LNCaP clone FGC (cell line): ENCODE measurements around the gene SLC17A9.

Experiments
- DNase-seq: peaks from one replicate; pipeline ENCODE4 v3.0.0-alpha.2; 2011; ENCODE audit warnings: low read depth
- H3K4me3 ChIP-seq: 2 replicates; pipeline ENCODE4 v1.5.1; 2011; ENCODE audit warnings: mild to moderate bottlenecking, low read depth, low read length, control low read depth
- TF ChIP-seq, protein P1 (sequence below): IDR thresholded peaks from 2 replicates; pipeline ENCODE4 v1.5.1; 2012; ENCODE audit warnings: mild to moderate bottlenecking; ENCODE audit not compliant: control insufficient read depth, insufficient read depth; ENCODE audit errors: extremely low read depth

Gene SLC17A9

DNA sequence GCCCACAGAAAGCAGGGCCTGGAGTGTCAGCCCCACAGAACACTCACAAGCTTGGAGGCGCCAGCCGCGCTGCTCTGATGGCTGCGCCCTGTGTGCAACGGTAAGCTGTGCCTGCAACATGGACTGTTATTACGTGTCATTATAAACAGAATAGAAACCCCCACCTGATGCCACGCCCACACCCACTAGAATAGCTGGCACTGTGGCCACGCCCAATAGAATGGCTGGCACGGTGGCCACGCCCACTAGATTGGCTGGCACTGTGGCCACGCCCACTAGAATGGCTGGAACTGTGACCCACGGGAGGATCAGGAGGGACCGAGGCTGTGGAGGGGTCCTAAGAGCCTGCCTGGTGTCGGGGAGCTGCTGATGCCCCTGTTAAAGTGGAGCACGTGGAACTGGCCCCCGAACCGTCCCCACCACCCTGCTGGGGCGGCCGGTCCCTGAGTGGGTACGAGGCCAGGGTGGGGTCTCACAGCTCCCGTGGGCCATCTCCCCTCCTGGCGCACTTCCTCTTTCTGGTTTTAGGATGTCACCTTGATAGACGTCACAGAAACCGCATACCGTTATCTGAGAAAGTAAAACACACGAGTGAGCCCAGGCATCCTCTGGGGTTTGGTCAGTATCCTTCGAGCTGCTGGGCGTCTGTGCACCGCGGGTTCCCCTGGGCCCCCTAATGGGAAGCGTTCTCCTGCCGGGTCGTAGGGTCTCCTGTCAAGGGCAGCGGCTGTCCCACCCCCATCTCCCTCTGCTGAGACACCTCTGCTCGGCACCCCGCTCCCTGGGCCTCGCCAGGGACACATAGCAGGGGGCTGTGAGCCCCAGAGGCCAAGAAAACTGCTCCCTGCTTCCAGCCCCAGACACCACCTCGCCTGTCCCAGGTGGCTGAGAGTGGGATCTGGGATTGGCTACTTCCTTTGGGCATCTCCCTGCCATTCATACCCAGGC, 25.4 kb downstream of the SLC17A9 start:
- no peak overlapping the region for H3K4me3 ChIP-seq
- DNase-seq = no peak
- TF ChIP-seq, protein P1, sequence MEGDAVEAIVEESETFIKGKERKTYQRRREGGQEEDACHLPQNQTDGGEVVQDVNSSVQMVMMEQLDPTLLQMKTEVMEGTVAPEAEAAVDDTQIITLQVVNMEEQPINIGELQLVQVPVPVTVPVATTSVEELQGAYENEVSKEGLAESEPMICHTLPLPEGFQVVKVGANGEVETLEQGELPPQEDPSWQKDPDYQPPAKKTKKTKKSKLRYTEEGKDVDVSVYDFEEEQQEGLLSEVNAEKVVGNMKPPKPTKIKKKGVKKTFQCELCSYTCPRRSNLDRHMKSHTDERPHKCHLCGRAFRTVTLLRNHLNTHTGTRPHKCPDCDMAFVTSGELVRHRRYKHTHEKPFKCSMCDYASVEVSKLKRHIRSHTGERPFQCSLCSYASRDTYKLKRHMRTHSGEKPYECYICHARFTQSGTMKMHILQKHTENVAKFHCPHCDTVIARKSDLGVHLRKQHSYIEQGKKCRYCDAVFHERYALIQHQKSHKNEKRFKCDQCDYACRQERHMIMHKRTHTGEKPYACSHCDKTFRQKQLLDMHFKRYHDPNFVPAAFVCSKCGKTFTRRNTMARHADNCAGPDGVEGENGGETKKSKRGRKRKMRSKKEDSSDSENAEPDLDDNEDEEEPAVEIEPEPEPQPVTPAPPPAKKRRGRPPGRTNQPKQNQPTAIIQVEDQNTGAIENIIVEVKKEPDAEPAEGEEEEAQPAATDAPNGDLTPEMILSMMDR = no peak

DNA sequence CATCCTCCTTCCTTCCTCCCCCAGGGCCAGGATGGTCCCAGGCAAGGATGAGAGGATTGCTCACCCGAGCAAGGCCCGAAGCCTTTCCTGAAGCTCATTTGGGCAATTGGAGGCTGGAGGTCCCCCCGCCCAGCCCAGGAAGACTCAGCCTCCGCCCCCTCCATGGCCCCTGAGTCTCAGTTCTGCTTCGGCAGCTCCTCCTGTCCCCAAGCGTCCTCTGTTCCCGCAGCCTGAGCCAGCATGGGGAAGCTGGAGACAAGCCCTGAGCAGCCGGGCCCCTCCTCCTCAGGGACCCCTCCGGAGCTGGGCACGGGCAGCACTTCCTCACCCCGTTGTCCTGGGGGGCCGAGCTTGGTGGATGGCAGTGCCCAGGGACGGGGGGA, 26.0 kb downstream of the SLC17A9 start:
- H3K4me3 ChIP-seq = no peak overlapping the region
- DNase-seq = no peak
- TF ChIP-seq, protein P1 = no peak

DNA sequence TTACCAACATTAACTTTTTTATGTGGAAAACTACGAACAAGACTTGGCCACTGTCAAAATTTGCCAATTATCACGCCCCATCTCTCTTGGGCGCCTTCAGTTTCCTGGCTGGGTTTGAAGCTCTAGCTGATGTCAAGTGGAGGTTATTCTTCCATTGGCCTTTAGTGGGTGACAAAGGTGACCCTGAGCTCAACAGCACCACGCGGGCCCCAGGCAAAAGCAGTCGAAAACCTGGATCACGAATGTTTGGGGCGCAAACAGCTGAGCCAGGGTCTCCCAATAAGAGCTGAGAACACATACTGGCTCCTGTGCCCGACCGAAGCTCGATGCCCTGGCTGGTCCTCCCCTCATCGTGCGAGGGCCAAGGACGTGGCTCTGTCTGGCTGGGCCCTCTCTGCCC, 26.8 kb downstream of the SLC17A9 start:
- TF ChIP-seq, protein P1 = no peak
- DNase-seq = no peak
- H3K4me3 ChIP-seq = no peak overlapping the region

DNA sequence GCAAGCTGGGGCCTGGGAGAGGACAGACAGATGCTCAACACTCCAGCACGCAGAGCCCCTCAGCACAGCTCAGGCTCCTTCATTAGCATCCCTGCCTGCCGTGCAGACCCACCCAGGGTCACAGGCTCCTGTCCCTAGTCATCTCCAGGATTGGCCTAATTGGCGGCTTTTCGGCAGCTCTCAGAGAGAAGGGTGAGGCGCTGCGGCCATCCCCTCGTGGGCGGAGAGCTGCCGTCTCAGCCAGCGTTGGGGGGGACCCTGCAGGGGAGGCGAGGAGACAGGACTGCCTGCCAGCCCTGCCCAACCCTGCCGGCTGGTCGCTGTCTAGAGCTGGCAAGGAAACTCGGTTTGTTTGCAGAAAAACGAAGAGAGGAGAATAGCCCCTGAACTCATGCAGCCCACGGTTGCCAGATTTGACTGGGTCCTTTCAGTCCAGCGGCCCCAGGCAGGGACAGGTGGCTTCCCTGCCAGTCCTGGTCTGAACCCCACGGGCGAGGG, 27.4 kb downstream of the SLC17A9 start:
- no peak for DNase-seq
- H3K4me3 ChIP-seq = no peak overlapping the region
- TF ChIP-seq, protein P1 = no peak

DNA sequence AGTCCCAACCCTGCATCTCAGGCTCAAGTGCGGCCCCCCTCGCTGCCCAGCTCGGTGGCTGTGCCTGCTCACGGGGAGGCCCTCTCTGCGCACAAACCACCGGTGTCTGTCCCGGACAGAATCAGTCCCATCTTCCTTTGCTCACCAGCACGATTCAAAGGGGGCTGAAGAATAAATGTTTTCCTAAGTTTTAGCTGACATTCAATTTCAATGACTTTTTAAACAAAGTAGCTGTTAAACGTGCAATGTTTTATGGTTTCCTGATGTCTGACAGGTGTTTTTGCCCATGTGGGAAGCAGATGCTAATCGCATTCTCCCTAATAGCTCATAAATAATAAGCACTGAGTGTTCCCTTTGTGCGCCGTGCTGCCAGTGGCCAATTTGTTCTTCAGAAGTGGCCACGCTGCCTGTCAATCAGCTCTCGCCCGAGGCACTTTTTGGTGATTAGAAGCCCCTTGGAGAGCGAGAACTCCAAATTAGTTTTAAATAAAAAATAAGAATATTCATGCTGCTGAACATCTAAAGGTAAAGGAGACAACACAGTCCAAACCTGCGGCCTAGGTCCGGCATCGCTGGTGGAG, 28.0 kb downstream of the SLC17A9 start:
- H3K4me3 ChIP-seq = no peak overlapping the region
- TF ChIP-seq, protein P1 = no peak
- peak; percentile 18 for DNase-seq

DNA sequence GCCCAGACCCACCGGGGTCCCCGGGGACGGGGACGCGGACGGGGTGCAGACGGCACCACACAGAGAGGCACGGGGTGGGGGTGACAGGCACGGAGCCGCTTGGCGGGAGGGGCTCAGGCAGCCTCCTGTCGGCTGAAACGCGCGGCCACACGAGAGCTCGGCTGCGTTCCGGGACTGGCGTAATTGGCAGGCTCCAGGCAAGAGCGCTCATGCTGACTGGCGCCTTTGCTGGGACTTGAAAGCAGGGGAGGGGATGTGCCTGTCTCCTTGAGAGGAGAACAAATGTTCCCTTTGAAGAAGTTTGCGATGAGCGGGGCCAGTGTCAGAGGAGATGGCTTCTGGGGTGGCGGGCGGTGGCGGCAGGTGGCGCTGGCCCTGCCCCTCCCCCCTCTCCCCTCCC, 28.5 kb downstream of the SLC17A9 start:
- TF ChIP-seq, protein P1 = no peak
- H3K4me3 ChIP-seq = no peak overlapping the region
- no peak for DNase-seq
